Measurements from ENCODE around the gene COL25A1.
"Not testable (repeated sequence)": the region's sequence is repeated elsewhere in the genome, so short reads cannot be mapped to it uniquely, and the experiment has no call there.

The COL25A1 gene

GRCh38 chr4:109011241-109012026 lies 291.0 kb downstream of the COL25A1 start:
- DNase-seq (ENCODE audit: low read depth in 3 of 3), result no peak

DNA sequence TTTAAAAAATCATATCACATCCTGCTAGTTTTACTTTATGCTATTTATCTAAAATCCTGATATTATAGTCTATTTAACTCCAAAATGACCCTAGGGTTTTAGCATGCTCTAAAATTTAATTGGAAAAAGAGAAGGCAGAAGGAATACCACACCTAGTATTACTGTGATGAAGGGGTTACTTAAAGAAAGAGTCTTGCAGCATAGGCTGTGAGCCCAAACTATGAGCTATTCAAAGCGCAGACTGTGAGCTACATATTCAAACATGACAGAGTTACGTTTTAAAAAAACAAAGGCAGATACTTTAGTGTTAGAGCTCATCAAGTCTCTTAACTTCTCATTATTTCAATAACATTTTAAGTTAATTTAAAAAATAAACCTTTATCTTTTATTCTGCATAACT lies 291.9 kb downstream of the COL25A1 start:
- DNase-seq (ENCODE audit: low read depth in 3 of 3), result no peak

- no peak for DNase-seq (ENCODE audit: low read depth in 3 of 3)
Observed at GRCh38 chr4:109009909-109010308, 292.5 kb downstream of the COL25A1 start.

DNA sequence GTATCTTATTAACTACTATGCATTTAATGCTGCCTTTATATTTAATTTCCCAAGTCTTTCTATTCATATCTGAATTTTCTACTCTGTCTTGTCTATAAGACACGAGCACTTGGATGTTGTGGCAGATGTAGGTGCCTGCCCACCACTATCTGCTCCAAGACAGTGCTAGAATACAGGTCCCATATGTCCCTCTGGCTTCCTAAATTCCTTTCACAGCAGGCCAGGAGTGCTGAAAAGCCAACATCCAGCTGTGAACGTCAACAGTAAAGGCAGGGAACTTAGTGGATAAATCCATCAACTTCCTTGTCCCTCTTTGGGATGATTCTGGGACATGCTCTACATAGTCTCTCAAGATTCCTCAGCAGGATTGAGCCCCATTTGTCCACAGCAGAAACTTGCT lies 294.5 kb downstream of the COL25A1 start:
- no peak for DNase-seq (ENCODE audit: low read depth in 3 of 3)

DNA sequence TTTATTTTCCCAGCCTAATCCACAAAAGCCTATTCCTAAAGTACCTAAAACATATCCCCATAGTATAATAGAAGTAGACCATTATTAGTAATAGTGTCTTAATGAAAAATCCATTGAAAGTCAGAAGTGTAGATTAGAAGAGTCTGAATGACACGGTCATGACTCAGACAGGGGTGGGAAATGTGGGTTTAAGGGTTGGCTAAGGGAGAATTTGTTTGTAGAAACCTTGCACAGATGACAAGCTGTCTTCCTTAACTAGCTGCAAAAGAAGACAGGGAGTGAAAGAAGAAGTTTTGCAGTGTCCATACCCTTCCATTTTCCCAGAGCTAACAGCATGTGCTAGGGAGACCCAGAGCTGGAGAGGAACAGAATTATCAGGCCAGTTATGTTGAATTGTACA lies 296.9 kb downstream of the COL25A1 start:
- no peak for DNase-seq (ENCODE audit: low read depth in 3 of 3)

GRCh38 chr4:109004418-109004817 lies 298.0 kb downstream of the COL25A1 start:
- no peak for DNase-seq (ENCODE audit: low read depth in 3 of 3)

DNA sequence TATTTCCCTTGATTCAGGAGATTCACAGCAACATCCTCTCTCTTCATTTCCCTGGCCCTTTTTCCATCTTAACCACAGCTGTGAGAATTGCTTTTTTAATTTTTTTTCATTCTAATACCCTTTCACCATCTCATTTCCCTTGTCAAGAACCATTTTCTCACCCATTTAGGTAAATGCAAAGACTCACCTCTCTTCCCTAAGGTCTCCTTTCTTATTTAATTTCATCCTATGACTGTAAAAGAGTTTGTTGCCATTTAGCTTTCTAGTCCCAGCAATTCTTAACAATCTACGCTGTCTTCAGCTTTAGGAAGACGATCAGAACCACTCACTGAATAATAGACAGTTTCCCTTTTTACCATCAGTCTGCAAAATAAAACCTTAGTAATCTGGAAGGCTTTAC lies 298.5 kb downstream of the COL25A1 start:
- DNase-seq (ENCODE audit: low read depth in 3 of 3), result no peak

- no peak for DNase-seq (ENCODE audit: low read depth in 3 of 3)
Observed at GRCh38 chr4:108991551-108992328, 310.7 kb downstream of the COL25A1 start.

DNA sequence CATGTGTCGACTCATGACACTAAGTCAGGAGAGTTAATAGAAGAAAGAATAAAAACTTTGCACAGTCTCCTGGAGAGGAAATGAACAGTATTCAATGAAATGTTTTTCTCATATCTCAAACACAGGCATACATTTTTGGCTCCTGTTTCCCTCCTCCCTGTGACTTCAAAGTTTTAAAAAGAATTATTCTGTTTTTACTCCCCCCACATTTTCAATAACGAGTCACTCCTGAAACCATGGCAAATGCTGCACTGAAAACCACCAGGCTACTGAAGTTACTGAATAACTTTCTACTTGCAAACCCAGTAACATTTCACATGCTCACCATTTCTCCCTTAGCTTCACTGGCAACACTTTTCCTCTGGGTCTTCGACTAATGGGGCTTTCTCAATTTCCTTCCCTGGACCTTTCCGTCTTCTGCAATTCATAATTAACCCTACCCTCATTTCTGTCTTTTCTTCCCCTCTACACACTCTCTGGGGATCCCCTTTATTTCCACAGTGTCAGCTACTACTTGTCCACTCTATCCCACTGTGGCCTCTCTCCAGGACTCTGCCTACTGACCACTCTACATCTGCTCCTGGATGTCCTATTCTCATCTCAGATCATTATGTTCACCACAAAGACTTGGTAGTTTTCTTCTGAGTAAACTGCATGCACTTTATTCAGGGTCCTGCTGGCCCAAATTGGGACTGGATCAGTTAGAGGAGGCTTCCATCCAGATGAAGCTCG lies 313.8 kb downstream of the COL25A1 start:
- no peak for DNase-seq (ENCODE audit: low read depth in 3 of 3)

- not testable (repeated sequence) for DNase-seq (ENCODE audit: low read depth in 3 of 3)
Observed at GRCh38 chr4:108984495-108984894, 318.0 kb downstream of the COL25A1 start.

- DNase-seq (ENCODE audit: low read depth in 3 of 3), result no peak
Observed at GRCh38 chr4:108982402-108983185, 319.9 kb downstream of the COL25A1 start.

GRCh38 chr4:108980455-108981239 lies 321.8 kb downstream of the COL25A1 start:
- no peak for DNase-seq (ENCODE audit: low read depth in 3 of 3)

DNA sequence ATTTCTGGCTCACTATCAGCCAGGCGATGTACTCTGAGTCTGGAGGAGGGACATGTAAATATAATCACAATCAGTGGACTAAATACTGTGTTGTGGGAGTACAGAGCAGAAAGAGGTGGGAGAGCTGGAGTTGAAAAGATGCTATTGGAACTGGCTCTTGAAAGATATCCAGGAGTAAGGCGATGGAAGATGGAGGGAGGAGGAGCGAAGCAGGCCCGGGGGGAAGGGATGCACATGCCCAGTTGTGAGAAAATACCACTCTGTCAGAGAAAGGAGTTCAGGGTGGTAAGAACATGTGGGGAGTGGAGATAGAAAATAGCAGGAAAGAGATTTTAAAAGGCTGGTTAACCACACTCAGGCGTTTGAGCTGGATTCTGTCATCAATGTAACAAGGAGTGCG lies 322.7 kb downstream of the COL25A1 start:
- DNase-seq (ENCODE audit: low read depth in 3 of 3), result no peak

GRCh38 chr4:108978066-108978465 lies 324.4 kb downstream of the COL25A1 start:
- no peak for DNase-seq (ENCODE audit: low read depth in 3 of 3)

DNA sequence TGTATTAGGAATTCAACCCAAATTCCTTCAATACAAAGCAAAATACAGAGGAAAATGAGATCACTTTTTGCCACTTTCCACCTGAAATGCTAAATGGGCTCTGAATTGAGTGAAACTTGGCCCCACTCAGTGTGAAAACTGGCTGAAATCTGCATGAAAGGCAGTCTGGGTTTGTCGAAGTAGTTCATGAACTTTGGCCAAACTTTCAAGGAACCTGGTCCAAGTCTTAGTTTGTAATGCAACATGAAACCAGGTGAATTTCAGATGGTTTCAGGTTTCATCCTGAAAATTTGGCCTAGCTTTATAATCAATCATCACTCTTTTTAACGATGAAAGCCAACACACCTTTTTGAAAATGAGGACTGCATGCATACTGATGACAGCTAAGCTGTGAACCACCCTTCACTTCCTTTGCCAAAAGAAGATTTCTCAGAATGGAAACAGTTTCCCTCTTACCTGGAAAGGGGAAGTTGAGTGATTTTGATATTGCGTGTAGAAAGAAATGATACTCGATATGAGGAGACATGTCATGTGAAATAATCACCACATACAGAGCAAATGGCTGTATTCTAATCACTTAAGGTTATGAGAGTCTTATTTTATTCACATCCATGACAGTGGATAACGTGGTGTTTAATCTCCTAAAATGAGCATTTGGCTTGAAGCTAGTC lies 329.7 kb downstream of the COL25A1 start:
- no peak for DNase-seq (ENCODE audit: low read depth in 3 of 3)

- DNase-seq (ENCODE audit: low read depth in 3 of 3), result no peak
Observed at GRCh38 chr4:108971473-108971872, 331.0 kb downstream of the COL25A1 start.

DNA sequence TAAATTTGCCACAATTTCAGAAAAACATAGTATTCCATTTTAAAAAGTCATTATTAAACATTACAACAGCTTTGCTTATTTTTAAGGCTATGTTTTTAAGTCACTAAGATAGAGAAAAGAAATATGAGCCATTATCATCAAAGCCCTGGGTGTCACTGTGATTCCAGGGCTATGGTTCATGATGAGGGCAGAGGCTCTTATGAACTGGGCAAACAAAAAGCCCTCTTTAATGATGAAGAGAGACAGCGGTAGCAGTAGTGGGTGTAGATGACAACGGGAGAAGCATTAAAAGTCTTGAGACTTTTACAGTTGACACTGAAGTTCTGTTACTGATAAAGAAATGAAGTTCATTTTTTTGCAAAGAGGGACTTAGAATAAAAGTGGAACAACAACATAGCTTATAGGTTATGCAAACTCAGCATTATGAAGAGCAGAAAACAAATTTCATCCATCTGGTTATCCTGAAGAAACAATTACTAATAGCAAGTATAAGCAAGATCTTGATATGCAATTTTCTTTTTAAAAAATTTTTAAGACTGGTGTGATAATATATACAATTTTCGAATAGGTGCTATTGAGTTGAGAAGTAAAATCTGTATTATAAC lies 336.9 kb downstream of the COL25A1 start:
- no peak for DNase-seq (ENCODE audit: low read depth in 3 of 3)

- DNase-seq (ENCODE audit: low read depth in 3 of 3), result no peak
Observed at GRCh38 chr4:108965016-108965415, 337.4 kb downstream of the COL25A1 start.

- no peak for DNase-seq (ENCODE audit: low read depth in 3 of 3)
Observed at GRCh38 chr4:108963910-108964309, 338.5 kb downstream of the COL25A1 start.

GRCh38 chr4:108959491-108959890 lies 343.0 kb downstream of the COL25A1 start:
- no peak for DNase-seq (ENCODE audit: low read depth in 3 of 3)
